Posterior vena cava (tissue), 2 donors: ENCODE measurements around the gene BPIFB1. TPM values are rescaled to one million over a fixed set of nuclear protein-coding genes. Genes with fewer than 3 reads are reported as not detected.

Experiments
- DNase-seq: peaks from one replicate; pipeline ENCODE4 v3.0.0-alpha.2; 2020; ENCODE audit warnings: low spot score
- intact Hi-C, 2 donors: fragments of 100-400 bp; cut with DNase I; formaldehyde crosslinking; loops; one replicate each; pipeline versions ENCODE4 v1.14.1 to v1.14.2; 2022 to 2023
- total RNA-seq, 2 donors: library from RNA; stranded (reverse); fragmentation: NEBNext Ultra II Directional; extraction: Animal tissue kit (Norgen Biotek cat#: 25700); gene quantifications; one replicate each; pipeline ENCODE4 v1.2.1, GENCODE V29; 2021
- donor health status: DM: yes; HTN: yes; CAD: no.
- donor health status: DM: yes; HTN: yes; CAD: no.

BPIFB1 gene
- total RNA-seq, 2 donors from 2014 or later, result not detected

- DNase-seq, result no peak
- intact Hi-C loops, result no loop called here
Measured at GRCh38 chr20:33263784-33264183, 19.2 kb upstream of the BPIFB1 start.

- intact Hi-C loops, result no loop called here
- no peak for DNase-seq
Measured at GRCh38 chr20:33267701-33268100, 15.3 kb upstream of the BPIFB1 start.

- intact Hi-C loops, result loop anchor here in 1 of 2 donors (2.0 kb wide), 1 partner anchor 14 kb away; no protein-coding TSS in a partner anchor
- no peak for DNase-seq
Measured at GRCh38 chr20:33272155-33272873, 10.7 kb upstream of the BPIFB1 start.

- intact Hi-C loops, result loop anchor here in 1 of 2 donors (2.0 kb wide), 1 partner anchor 14 kb away; no protein-coding TSS in a partner anchor
- no peak for DNase-seq
Measured at GRCh38 chr20:33273117-33273851, 9.7 kb upstream of the BPIFB1 start.

DNA sequence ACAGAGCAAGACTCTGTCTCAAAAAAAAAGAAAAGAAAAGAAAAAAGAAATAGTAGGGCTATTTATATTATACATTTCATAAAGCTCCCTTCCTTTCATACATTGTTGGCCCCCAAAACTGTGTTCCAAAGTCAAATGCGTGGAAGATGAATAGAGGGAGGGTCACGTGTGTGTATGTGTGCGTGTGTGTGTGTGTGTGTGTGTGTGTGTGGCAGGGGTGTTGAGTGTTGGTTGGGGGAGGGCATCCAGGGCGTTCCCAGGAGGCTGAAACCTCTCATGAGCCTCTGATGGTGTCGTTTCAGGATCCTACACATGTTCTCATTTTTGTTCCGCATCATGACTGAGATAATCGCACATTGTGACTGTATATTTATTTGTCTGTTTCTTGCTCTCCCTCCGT, 7.8 kb upstream of the BPIFB1 start:
- DNase-seq, result no peak
- intact Hi-C loops, result no loop called here

DNA sequence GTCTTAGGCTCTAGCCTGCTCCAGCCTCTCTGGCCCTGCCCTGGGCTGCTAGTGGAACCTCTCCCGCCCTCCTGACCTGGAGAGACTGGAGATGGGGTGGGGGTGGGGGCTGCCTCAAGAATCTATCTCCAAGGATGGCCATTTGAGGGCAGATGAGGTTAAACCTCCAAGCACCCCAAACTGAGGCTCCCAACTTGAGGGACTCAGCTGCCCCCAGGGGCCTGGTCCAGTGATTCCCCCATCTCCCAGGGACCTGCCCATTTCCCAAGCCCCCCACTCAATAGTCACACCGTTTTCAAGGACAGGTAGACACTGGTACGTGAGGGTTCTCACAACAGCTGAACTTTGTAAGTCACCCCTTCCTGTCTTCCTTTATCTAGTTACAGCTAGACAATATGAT, 7.1 kb upstream of the BPIFB1 start:
- intact Hi-C loops, result no loop called here
- DNase-seq, result no peak

DNA sequence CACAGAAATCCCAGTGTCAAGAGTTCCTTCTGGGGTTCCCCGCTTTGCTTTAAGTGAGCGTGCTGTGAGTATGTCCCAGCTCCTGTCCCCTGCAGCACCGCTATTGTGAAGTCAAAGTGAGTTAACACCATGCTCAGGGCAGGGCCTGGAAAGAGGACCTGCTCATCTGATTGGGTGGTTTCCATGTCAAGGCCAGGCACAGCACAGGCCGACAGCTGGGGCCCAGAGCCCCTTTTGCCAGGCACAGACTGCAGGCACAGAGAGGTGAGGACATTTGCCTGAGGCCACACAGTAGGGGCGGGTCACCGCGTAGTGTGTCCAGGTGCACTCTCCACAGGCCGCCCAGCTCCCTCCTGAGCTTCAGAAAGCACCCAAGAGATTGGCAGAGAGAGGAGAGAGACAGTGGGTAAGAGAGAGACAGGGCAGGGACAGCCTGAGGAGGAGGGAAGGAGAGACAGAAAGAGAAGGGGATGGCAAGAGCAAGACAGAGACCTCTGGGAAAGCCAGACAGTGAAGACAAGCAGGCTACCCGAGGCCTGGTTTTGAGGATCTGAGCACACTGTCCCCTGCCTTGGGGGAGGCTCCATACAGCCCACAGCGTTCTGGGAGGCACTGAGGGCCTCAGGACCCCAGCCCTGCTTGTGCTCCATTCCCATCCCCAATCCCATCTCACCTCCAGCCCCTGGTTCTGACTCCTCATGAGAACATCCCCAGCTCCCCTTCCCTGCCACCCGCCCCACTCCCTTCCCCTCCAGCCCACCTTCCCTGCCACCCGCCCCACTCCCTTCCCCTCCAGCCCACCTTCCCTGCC, 6.5 kb upstream of the BPIFB1 start:
- no peak for DNase-seq
- intact Hi-C loops, result no loop called here

DNA sequence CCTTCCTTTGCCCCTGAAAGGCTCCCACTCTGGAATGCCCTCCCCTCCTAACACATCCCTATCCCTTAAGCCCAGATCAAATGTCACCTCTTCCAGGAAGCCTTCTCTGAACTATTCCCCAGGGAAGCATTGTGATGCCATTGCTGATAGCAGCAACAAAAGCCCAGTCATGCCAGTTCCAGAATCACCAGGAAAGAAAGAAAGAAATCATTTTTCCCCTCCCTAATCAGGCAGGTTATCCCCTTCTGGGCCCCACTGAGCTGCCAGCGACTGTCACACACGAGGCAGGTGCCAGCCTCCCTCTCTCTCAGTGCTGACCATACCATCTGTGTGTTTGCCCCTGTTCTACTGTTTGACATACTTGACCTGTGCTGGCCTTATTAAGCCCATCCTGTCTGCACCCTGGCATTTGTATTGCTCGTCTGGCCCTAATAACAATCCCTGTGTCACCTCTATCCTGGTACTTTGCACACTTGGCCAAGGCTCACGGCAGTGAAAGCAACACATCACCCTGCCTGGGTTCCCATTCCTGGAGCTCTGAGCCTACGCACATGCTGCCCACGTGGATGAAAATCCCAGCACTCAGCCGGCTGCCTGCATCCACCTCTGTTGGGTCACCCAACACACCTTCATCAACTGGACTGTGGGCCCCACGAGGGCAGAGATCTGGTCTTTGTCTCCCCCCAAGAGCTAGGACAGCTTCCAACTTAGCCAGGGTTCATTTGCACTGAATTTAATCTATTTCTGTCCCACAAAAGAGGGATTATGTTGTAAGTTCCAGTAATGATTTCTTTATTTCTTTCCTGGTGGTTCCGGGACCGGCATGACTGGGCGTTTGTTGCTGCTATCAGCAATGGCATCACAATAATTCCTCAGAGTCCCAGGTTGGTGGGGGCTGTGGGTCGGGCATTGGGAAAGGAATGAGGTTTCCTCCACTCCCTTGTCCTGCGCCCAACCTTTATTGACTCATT, 5.3 kb upstream of the BPIFB1 start:
- intact Hi-C loops, result no loop called here
- no peak for DNase-seq

- intact Hi-C loops, result no loop called here
- no peak for DNase-seq
Measured at GRCh38 chr20:33278700-33279099, 4.3 kb upstream of the BPIFB1 start.

- DNase-seq, result no peak
- intact Hi-C loops, result no loop called here
Measured at GRCh38 chr20:33279261-33279910, 3.6 kb upstream of the BPIFB1 start.

GRCh38 chr20:33280000-33280680, 2.9 kb upstream of the BPIFB1 start:
- no peak for DNase-seq
- intact Hi-C loops, result no loop called here

GRCh38 chr20:33280775-33281174, 2.2 kb upstream of the BPIFB1 start:
- intact Hi-C loops, result no loop called here

GRCh38 chr20:33281550-33282146, 1.4 kb upstream of the BPIFB1 start:
- intact Hi-C loops, result no loop called here
- no peak for DNase-seq

More at GRCh38 chr20:33280775-33281174, 2.2 kb upstream of the BPIFB1 start:
- DNase-seq, result no peak

GRCh38 chr20:33282196-33282934, 649 bp upstream of the BPIFB1 start:
- DNase-seq, result no peak
- intact Hi-C loops, result no loop called here

- no peak for DNase-seq
- intact Hi-C loops, result no loop called here
Measured at GRCh38 chr20:33284284-33284683, 1.3 kb downstream of the BPIFB1 start.

GRCh38 chr20:33284937-33285336, 1.9 kb downstream of the BPIFB1 start:
- no peak for DNase-seq
- intact Hi-C loops, result no loop called here
